Smooth muscle cell (in vitro differentiated cells): Measurements from ENCODE around the gene PIP5KL1. TPM values are rescaled to one million over a fixed set of nuclear protein-coding genes. Genes with fewer than 3 reads are reported as not detected.

Source experiments
- DNase-seq: peaks from one replicate; lab custom pipeline; 2025; ENCODE audit not compliant: unreplicated experiment; lab: John Stamatoyannopoulos, UW
- H2AFZ ChIP-seq: fragments of 200-600 bp; sonication (generic); 2 replicates; pipeline ENCODE4 v1.6.0; 2016; ENCODE audit warnings: antibody characterized with exemption, low read depth, mild to moderate bottlenecking
- H3F3A ChIP-seq: fragments of 200-600 bp; sonication (generic); 2 replicates; pipeline ENCODE4 v1.6.0; 2017; ENCODE audit warnings: antibody characterized with exemption, low read depth
- H3K27ac ChIP-seq: fragments of 200-600 bp; sonication (generic); 2 replicates; pipeline ENCODE4 v1.5.1; 2016; ENCODE audit warnings: low read depth, mild to moderate bottlenecking
- H3K27me3 ChIP-seq: fragments of 200-600 bp; sonication (generic); 2 replicates; pipeline ENCODE4 v1.6.1; 2016; ENCODE audit warnings: low read depth, mild to moderate bottlenecking
- H3K36me3 ChIP-seq: fragments of 200-600 bp; sonication (generic); 2 replicates; pipeline ENCODE4 v1.5.1; 2016; ENCODE audit warnings: low read depth
- H3K4me1 ChIP-seq: fragments of 200-600 bp; sonication (generic); 2 replicates; pipeline ENCODE4 v1.5.1; 2016; ENCODE audit warnings: low read depth
- H3K4me2 ChIP-seq: fragments of 200-600 bp; sonication (generic); 2 replicates; pipeline ENCODE4 v1.6.0; 2016; ENCODE audit warnings: mild to moderate bottlenecking
- H3K4me3 ChIP-seq: fragments of 200-600 bp; sonication (generic); 2 replicates; pipeline ENCODE4 v1.5.1; 2016; ENCODE audit warnings: mild to moderate bottlenecking
- H3K79me2 ChIP-seq: fragments of 200-600 bp; sonication (generic); 2 replicates; pipeline ENCODE4 v1.6.0; 2016; ENCODE audit warnings: low read depth, mild to moderate bottlenecking
- H3K9ac ChIP-seq: fragments of 200-600 bp; sonication (generic); 2 replicates; pipeline ENCODE4 v1.6.0; 2016; ENCODE audit warnings: low read depth
- H3K9me3 ChIP-seq: fragments of 200-600 bp; sonication (generic); replicated peaks from 2 replicates; pipeline ENCODE4 v1.5.1; 2016; ENCODE audit warnings: low read depth
- H4K20me1 ChIP-seq: fragments of 200-600 bp; sonication (generic); 2 replicates; pipeline ENCODE4 v1.6.0; 2016; ENCODE audit warnings: low read depth
- WGBS: methylation state at CpG from one replicate; pipeline ENCODE4 v1.1.7; 2016; ENCODE audit warnings: low lambda C conversion rate; 5-methylcytosine and 5-hydroxymethylcytosine counted together
- polyA plus RNA-seq: library from polyadenylated mRNA; unstranded; fragments of >200 nt; fragmentation: Nextera tagmentation; extraction: Ambion mirVana; gene quantifications from 2 replicates; pipeline ENCODE4 v1.2.1, GENCODE V29; 2016
- total RNA-seq: library from RNA; depleted of rRNA; stranded (reverse); fragments of >200 nt; gene quantifications from 2 replicates; pipeline ENCODE4 v1.2.3, GENCODE V29; 2014
- TF ChIP-seq, protein P1 (sequence below): fragments of 200-600 bp; sonication (generic); IDR thresholded peaks from 2 replicates; pipeline ENCODE4 v1.5.1; 2017; ENCODE audit warnings: borderline replicate concordance, mild to moderate bottlenecking, antibody characterized with exemption; ENCODE audit not compliant: insufficient read depth, poor library complexity, severe bottlenecking

Gene PIP5KL1
- total and polyA plus RNA-seq, 2 experiments from 2014 or later, result 1.1 to 2.7 TPM

DNA sequence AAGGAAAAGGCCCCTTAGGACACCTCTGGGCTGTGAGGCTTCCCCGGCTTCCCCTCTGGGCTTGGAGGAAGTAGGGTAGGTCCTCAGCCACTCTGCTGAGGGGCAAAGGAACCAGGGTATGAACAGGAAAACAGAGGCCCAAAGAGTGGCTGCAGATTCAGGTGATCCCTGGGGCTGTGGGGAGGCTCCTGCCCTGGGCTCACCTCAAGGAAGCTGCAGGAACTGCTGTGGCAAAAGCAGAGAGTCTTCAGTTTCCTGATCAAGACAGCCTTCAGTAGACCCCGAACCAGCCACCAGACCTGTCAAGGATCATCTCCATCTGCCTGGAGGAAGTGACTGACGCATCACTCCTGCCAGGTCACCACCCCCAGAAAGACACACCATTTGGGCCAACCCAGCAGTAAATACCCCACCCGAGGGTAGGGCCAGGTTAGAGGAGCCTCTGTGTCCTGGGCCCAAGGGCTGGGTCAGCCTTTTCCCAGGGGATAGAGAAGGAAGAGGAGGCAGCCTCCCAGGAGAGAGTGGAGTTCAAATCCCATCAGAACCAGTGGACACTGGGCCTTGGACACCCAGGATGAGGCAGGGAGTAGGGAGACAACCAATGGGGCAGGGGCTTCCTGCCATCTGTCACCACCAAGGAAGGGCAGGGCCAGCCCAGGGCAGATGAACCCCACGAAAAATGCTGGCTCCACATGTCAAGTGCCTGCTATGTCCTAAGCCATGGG is 25.4 kb downstream of the PIP5KL1 start:
- H3K9ac ChIP-seq, result no peak overlapping the region
- no peak for DNase-seq
- H3K4me1 ChIP-seq, result peaks cover 8% of the 10 kb centered on the region
- no peaks in the 10 kb centered on the region for H3K79me2 ChIP-seq
- H3K36me3 ChIP-seq, result no peaks in the 10 kb centered on the region
- 77% methylated on average over 5 of the region's 5 CpGs for WGBS
- no peak overlapping the region for H3K4me3 ChIP-seq
- H3K4me2 ChIP-seq, result no peak overlapping the region
- TF ChIP-seq, protein P1, sequence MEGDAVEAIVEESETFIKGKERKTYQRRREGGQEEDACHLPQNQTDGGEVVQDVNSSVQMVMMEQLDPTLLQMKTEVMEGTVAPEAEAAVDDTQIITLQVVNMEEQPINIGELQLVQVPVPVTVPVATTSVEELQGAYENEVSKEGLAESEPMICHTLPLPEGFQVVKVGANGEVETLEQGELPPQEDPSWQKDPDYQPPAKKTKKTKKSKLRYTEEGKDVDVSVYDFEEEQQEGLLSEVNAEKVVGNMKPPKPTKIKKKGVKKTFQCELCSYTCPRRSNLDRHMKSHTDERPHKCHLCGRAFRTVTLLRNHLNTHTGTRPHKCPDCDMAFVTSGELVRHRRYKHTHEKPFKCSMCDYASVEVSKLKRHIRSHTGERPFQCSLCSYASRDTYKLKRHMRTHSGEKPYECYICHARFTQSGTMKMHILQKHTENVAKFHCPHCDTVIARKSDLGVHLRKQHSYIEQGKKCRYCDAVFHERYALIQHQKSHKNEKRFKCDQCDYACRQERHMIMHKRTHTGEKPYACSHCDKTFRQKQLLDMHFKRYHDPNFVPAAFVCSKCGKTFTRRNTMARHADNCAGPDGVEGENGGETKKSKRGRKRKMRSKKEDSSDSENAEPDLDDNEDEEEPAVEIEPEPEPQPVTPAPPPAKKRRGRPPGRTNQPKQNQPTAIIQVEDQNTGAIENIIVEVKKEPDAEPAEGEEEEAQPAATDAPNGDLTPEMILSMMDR, result no peak
- no peak overlapping the region for H3K27ac ChIP-seq
- H2AFZ ChIP-seq, result no peak overlapping the region
- H3K9me3 ChIP-seq, result no peaks in the 10 kb centered on the region
- H3K27me3 ChIP-seq, result no peaks in the 10 kb centered on the region
- no peaks in the 10 kb centered on the region for H3F3A ChIP-seq
- H4K20me1 ChIP-seq, result no peaks in the 10 kb centered on the region

- Histone ChIP-seq H4K20me1 (no peaks in the 10 kb centered on the region), H3K79me2 (no peaks in the 10 kb centered on the region), H3K4me2 (no peak overlapping the region), H3K4me1 (peaks cover 12% of the 10 kb centered on the region), H3K9me3 (no peaks in the 10 kb centered on the region), H2AFZ (no peak overlapping the region), H3K36me3 (no peaks in the 10 kb centered on the region), H3K9ac (no peak overlapping the region), H3K4me3 (no peak overlapping the region), H3K27ac (no peak overlapping the region), H3K27me3 (no peaks in the 10 kb centered on the region), H3F3A (no peaks in the 10 kb centered on the region)
- WGBS, result 81% methylated on average over 12 of the region's 12 CpGs
- no peak for DNase-seq
- TF ChIP-seq, protein P1, result no peak
Observed at GRCh38 chr9:127904561-127905003, 26.0 kb downstream of the PIP5KL1 start.

GRCh38 chr9:127903557-127904475 is 26.8 kb downstream of the PIP5KL1 start:
- TF ChIP-seq, protein P1, result no peak
- no peak for DNase-seq
- no peaks in the 10 kb centered on the region for H3K9me3 ChIP-seq
- no peaks in the 10 kb centered on the region for H3K36me3 ChIP-seq
- no peak overlapping the region for H3K27ac ChIP-seq
- no peak overlapping the region for H3K9ac ChIP-seq
- H3K4me3 ChIP-seq, result no peak overlapping the region
- H4K20me1 ChIP-seq, result no peaks in the 10 kb centered on the region
- H3F3A ChIP-seq, result no peaks in the 10 kb centered on the region
- H3K4me1 ChIP-seq, result peaks cover 12% of the 10 kb centered on the region
- no peaks in the 10 kb centered on the region for H3K79me2 ChIP-seq
- WGBS, result 43% methylated on average over 17 of the region's 17 CpGs
- H3K27me3 ChIP-seq, result no peaks in the 10 kb centered on the region
- H2AFZ ChIP-seq, result no peak overlapping the region
- H3K4me2 ChIP-seq, result no peak overlapping the region
